Activated CD4-positive, alpha-beta T cell treated with anti-CD3 and anti-CD28 coated beads, Interleukin-2, amount 50 U/mL, for 4 hours (primary cell): ENCODE results near the gene EXOSC7.

Experiments used
- DNase-seq, 2 experiments: peaks; one replicate each; pipeline ENCODE4 v3.0.0-alpha.2; 2020

Gene EXOSC7

GRCh38 chr3:44993471-44994205 is 17.6 kb downstream of the EXOSC7 start:
- no peak for DNase-seq

GRCh38 chr3:44995142-44995770 is 19.2 kb downstream of the EXOSC7 start:
- DNase-seq, result no peak

DNA sequence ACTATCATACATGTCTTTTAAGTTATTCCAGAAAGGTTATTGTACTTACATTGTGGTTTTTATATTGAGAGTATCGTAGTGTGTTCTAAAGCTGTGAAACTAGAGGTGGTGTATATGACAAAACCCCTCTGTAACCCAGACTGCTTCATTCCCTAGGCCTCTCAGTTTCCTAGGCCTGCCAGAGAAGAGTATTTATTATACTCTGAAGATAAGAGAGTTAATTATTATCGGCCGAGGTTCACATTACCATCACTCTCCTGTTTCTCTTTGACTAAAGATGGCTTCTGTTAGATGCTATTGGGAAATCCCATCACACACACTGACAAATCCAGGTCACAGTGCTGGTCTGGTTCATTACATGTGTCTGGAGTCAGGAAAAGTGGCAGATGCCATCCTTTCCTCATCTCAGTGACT is 20.5 kb downstream of the EXOSC7 start:
- DNase-seq, result no peak

DNA sequence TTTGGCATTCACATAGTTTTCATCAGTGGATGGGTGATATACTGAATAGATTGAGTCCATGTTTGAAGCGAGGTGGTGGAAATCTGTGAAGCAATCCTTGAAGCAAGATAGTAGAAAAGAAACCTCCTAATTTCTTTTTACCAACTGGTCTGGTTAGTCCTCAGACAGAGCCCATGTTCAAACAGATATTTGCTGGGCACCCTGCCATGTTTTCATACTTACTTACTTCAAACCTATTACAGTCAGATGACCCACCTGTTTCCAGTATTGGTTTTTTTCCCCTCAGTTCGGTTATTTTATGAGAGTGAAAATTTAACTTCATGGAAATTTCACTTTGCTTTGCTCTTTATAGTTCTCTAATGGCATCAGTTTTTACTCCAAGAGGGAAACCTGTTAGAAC is 23.7 kb downstream of the EXOSC7 start:
- no peak for DNase-seq

GRCh38 chr3:45000823-45001222 is 24.8 kb downstream of the EXOSC7 start:
- no peak for DNase-seq

DNA sequence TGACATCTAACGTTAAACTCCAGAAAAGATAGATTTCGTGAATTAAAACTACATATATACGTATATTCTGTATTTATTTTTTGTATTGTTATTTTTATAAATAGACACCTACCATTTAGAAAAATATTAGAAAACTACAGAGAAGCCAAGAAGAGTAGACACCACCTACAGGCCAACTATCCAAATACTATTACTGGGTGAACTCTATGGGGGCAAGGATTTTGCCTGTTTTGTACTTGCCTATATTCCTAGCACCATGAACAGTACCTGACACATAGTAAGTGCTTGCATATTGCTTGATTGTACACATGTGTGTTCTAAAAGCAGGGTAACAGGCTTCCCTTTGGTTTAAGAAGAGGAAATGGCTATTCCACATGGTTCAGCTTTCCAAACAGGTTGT is 25.7 kb downstream of the EXOSC7 start:
- no peak for DNase-seq

- no peak for DNase-seq
Measured at GRCh38 chr3:45002139-45002660, 26.2 kb downstream of the EXOSC7 start.

GRCh38 chr3:45002720-45003119 is 26.7 kb downstream of the EXOSC7 start:
- DNase-seq, result no peak

DNA sequence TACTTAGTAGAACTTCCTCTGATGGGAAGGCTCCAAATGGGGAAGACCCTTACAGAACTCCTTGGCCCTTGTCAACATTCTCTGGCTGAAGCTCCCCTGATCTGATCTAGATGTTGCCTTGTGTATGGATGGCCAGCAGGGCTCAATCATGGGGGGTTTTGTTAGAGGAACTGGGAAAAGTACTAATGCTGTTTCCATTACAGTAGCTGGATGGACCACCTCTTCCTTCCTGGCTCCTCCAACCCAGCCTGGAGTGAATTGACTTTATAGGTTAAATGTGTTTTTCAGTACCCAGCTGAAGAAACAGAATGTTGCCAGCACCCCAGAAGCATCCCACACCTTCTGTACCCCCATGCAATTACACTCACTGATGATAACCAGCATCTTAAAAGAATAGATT is 27.4 kb downstream of the EXOSC7 start:
- DNase-seq, result no peak

DNA sequence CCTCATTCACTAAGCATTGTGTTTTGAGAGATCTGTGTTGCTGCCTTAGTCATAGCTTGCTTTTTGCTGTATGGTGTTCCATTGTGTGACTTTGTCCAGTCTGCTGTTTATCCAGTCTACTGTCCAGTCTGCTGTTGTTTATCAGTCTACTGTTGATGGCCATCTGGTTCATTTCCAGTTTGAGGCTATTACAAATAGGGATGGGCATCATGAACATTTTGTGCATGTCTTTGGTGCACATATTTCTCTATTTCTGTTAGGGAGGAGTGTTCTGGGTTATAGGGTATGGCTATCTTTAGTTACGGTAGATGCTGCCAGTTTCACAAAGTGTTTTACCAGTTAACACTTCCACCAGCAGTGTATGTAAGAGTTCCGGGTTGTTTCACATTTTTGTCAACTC is 27.8 kb downstream of the EXOSC7 start:
- DNase-seq, result no peak

GRCh38 chr3:45007091-45007490 is 31.0 kb downstream of the EXOSC7 start:
- no peak for DNase-seq

GRCh38 chr3:45008117-45008516 is 32.1 kb downstream of the EXOSC7 start:
- DNase-seq, result no peak

DNA sequence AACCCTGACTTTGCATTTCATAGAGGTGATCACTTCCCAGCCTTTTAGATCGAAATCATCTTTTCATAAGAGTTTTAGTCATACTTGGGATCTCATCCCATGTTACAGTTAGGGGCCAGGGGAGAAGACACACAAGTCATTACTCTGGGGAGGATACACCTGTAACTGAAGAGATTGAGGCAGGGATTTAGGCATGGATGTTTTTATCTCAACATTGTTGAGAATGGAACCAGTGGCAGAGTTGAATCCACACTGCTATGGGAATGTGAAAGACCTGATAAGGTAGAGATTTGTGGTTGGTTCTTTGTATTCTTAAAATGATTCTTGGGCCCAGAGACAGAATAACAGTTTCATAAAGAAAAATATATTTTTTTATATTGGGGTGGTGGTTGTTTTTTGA is 33.8 kb downstream of the EXOSC7 start:
- no peak for DNase-seq

GRCh38 chr3:45010811-45011333 is 34.8 kb downstream of the EXOSC7 start:
- DNase-seq, result no peak

GRCh38 chr3:45011756-45012508 is 35.9 kb downstream of the EXOSC7 start:
- no peak for DNase-seq

DNA sequence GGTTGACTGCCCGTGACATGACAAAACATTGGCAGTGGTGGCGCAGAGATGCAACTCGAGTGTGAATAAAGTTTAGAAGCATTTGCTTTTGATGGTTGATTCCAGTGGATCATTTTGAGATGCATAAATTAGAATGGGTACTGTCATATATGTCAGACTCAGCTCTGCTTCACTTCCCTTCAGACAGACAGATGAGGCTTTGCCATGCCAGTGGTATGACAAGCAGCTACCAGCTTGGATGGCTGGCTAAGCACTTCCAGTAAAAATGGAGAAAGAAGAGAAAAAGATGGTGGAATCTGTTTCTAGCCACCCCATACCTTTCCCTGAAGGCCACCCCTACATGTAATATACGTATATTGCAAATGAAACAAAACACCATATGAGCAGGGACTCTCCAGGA is 36.5 kb downstream of the EXOSC7 start:
- no peak for DNase-seq

DNA sequence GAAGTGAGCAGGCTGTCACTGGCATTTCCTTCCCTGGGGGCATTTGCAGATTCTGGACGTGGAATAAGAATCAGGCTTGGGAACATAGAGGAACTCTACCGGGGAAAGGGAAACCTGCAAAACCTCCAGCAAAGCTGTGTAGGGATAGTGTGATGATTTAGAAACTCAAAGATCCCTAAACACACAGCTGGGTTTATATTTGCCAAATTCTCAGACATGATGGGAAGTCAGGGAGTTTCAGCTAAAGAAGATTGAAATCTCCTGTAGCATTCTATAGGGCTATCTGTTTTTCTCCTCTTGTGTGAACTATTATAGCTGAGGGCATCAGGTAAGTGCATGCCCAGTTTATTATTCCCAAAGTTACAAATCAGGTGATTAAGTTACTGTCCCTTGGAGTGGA is 40.9 kb downstream of the EXOSC7 start:
- no peak for DNase-seq

- no peak for DNase-seq
Measured at GRCh38 chr3:45017821-45018220, 41.8 kb downstream of the EXOSC7 start.

DNA sequence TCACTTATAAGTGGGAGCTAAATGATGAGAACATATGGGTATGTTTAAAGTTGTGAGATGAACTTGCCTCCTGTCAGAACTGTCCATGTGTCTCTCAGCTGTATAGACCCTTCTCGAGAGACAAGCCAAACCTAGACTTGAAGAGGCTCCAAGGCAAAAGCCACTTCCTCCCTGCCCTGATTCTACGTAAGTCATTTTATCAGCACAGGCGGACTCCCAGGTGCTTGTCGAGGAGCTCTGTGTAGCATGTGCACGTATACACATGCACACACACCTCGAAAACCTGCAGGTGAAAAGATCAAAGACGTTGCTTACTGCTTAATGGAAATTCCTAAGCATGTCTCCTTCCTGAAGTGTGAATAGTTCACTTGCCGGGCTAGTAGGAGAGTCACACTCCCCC is 44.5 kb downstream of the EXOSC7 start:
- no peak for DNase-seq

DNA sequence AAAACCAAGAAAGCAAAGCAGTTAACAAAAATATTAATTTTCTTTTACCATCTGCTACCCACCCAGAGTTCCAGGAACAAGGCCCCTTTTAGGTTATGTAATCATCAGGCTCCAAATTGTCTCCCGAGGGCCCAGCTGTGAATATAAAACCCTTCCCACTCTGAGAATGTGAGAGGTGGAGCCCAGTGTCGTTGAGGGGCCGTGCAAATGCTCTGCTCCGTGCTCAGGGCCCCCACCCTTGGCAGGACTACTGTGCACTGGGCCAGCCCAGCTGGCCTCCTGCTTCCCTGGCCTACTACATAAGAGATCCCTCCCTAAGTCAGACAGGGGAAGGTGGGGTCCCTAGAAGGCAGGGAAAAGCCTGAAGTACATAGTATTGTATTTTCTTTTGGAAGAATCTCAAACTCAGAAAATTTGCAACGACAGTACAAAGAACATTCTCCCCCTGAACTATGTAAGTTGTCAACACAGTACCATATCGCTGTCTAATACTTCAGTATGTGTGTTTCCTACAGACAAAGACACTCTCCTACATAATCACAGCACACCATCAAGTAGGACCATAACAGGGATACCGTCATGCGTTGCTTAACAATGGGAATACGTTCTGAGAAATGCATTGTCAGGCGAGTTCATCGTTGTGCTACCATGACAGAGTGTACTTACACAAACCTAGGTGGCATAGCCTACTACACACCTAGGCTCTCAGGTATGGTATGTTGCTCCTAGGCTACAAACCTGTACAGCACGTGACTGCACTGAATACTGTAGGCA is 45.7 kb downstream of the EXOSC7 start:
- DNase-seq, result no peak

- no peak for DNase-seq
Measured at GRCh38 chr3:45023675-45024074, 47.6 kb downstream of the EXOSC7 start.

DNA sequence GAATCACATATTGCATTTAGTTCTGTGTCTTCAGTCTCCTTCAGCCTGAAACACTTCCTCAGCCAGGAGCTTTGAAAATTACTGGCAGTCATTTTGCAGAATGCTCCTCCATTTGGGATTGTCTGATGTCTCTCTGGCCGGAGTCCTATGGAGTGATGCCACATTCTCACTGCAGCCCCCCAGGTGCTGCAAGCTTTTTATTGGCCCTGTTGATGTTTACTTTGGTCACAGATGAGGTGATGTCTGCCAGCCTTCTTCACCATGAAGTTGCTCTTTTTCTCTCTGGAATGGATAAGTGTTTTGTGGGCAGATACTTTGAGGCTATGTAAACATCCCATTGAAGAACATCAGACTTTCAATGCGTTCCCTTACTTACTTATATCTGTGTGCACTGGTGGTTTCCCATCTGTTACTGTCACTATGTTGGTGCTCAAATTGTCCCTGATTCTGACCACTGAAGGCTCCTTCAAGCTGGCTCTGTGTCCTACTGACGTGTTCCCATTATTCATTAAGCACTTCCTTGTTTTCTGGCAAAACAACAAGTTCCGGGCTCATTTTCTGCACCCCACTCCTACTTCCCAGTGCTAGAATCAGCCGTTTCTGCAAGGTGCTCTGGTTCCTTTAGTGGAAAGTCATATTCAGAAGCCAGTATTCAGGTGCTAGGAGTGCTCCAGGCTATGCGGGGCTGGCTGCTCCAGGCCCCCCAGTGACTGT is 48.7 kb downstream of the EXOSC7 start:
- DNase-seq, result no peak
